A549 (cell line): ENCODE measurements around the gene SMIM21. TPM values are rescaled to one million over a fixed set of nuclear protein-coding genes. Genes with fewer than 3 reads are reported as not detected.

Source experiments
- ATAC-seq, 2 experiments: fragments of 200-7000 bp in 1 of 2; fragments of >200 bp in 1 of 2; cut with Nextera tagmentation in 1 of 2; cut with Tn5 transposase in 1 of 2; 3 replicates each; pipeline versions ENCODE4 v1.8.0 to v1.9.1; 2018 to 2020; ENCODE audit warnings: mild to moderate bottlenecking in 1 of 2, moderate library complexity in 1 of 2
- CTCF ChIA-PET: fragments of 300-600 bp; sonication (Branson Sonifier 250); formaldehyde crosslinking; extraction: SDS; loops from one replicate; lab custom pipeline; 2021; ENCODE audit warnings: antibody characterized with exemption, inconsistent platforms; lab: Yijun Ruan, JAX
- POLR2A ChIA-PET: fragments of 350-600 bp; formaldehyde crosslinking; extraction: SDS; loops from one replicate; lab custom pipeline; 2021; ENCODE audit warnings: antibody characterized with exemption, inconsistent platforms; lab: Yijun Ruan, JAX
- DNase-seq, 2 experiments: peaks; one replicate each; pipeline versions ENCODE4 v3.0.0 to v3.0.0-alpha.2; 2011 to 2016; ENCODE audit warnings: low read depth in 1 of 2, low spot score in 1 of 2
- FAIRE-seq: peaks from 2 replicates; lab custom pipeline; 2011; peaks lifted over from hg19 to GRCh38; lab: Jason Lieb, UNC
- H3K27ac ChIP-seq, 2 experiments: fragments of >200 bp; sonication (Bioruptor Twin); formaldehyde crosslinking; 3 replicates each; pipeline ENCODE4 v1.5.1; 2016 to 2017
- H3K4me1 ChIP-seq: fragments of >200 bp; sonication (Bioruptor Twin); formaldehyde crosslinking; 3 replicates; pipeline ENCODE4 v1.6.1; 2016
- H3K4me2 ChIP-seq: fragments of >200 bp; sonication (Bioruptor Twin); formaldehyde crosslinking; 3 replicates; pipeline ENCODE4 v1.6.1; 2016
- H3K4me3 ChIP-seq: fragments of >200 bp; sonication (Bioruptor Twin); formaldehyde crosslinking; 3 replicates; pipeline ENCODE4 v1.5.1; 2016
- H3K9me3 ChIP-seq: fragments of >200 bp; sonication (Bioruptor Twin); formaldehyde crosslinking; 3 replicates; pipeline ENCODE4 v1.6.1; 2016
- CHD2 ChIP-seq: fragments of 150-350 bp; IDR thresholded peaks from 2 replicates; pipeline ENCODE4 v1.6.1; 2014; ENCODE audit warnings: low read length; ENCODE audit not compliant: partially characterized antibody
- EHF ChIP-seq: fragments of 250-450 bp; sonication (Bioruptor Pico); IDR thresholded peaks from 2 replicates; pipeline ENCODE4 v1.5.0; 2020; ENCODE audit warnings: mild to moderate bottlenecking
- EP300 ChIP-seq, 2 experiments: fragments of >200 bp; sonication (Bioruptor Twin); formaldehyde crosslinking; IDR thresholded peaks; 2 replicates in 1 of 2; 3 replicates in 1 of 2; pipeline ENCODE4 v1.6.1; 2016 to 2017
- ESRRA ChIP-seq: fragments of 150-350 bp; IDR thresholded peaks from 2 replicates; pipeline ENCODE4 v1.6.1; 2014; ENCODE audit warnings: mild to moderate bottlenecking, low read length, borderline replicate concordance
- FOSL2 ChIP-seq, 2 experiments: fragments of 450-650 bp in 1 of 2; fragments of >200 bp in 1 of 2; sonication (Bioruptor Twin) in 1 of 2; formaldehyde crosslinking; IDR thresholded peaks; 2 replicates each; pipeline versions ENCODE4 v1.5.0 to v1.6.1; 2016 to 2020; ENCODE audit warnings: mild to moderate bottlenecking in 1 of 2, moderate library complexity in 1 of 2
- HDAC2 ChIP-seq: fragments of 200-600 bp; sonication (generic); IDR thresholded peaks from 2 replicates; pipeline ENCODE4 v1.6.1; 2016
- HOXB13 ChIP-seq: fragments of 250-450 bp; sonication (Bioruptor Pico); IDR thresholded peaks from 2 replicates; pipeline ENCODE4 v1.5.0; 2020; ENCODE audit warnings: low read depth, mild to moderate bottlenecking, moderate library complexity
- HOXB5 ChIP-seq: fragments of 250-450 bp; sonication (Bioruptor Pico); IDR thresholded peaks from 2 replicates; pipeline ENCODE4 v1.5.0; 2020; ENCODE audit warnings: mild to moderate bottlenecking, moderate library complexity
- JUN ChIP-seq, 2 experiments: fragments of >200 bp; sonication (Bioruptor Twin); formaldehyde crosslinking; IDR thresholded peaks; 2 replicates in 1 of 2; 3 replicates in 1 of 2; pipeline ENCODE4 v1.6.1; 2016 to 2017
- KDM1A ChIP-seq: fragments of 200-600 bp; sonication (generic); IDR thresholded peaks from 2 replicates; pipeline ENCODE4 v1.6.1; 2016; ENCODE audit warnings: low read depth, mild to moderate bottlenecking
- MAFK ChIP-seq: fragments of 450-650 bp; IDR thresholded peaks from 2 replicates; pipeline ENCODE4 v1.6.1; 2014; ENCODE audit not compliant: partially characterized antibody
- MYC ChIP-seq: IDR thresholded peaks from 2 replicates; pipeline ENCODE4 v1.6.1; 2012; ENCODE audit warnings: mild to moderate bottlenecking, inconsistent platforms, low read length, improper control_type of control experiment, borderline replicate concordance
- NPAS2 ChIP-seq: fragments of 250-450 bp; sonication (Bioruptor Pico); IDR thresholded peaks from 2 replicates; pipeline ENCODE4 v1.8.0; 2022; ENCODE audit warnings: mild to moderate bottlenecking, moderate library complexity, borderline replicate concordance
- POLR2A ChIP-seq: IDR thresholded peaks from 2 replicates; pipeline ENCODE4 v1.6.1; 2012; ENCODE audit warnings: mild to moderate bottlenecking, low read length
- POLR2AphosphoS2 ChIP-seq: conservative IDR thresholded peaks from 2 replicates; pipeline ENCODE4 v1.6.1; 2012; ENCODE audit warnings: low read length, improper control_type of control experiment, inconsistent platforms
- RAD21 ChIP-seq, 2 experiments: fragments of >200 bp in 1 of 2; sonication (Bioruptor Twin) in 1 of 2; formaldehyde crosslinking in 1 of 2; IDR thresholded peaks in 1 of 2; conservative IDR thresholded peaks in 1 of 2; 2 replicates in 1 of 2; 3 replicates in 1 of 2; pipeline ENCODE4 v1.6.1; 2012 to 2018; ENCODE audit warnings: inconsistent platforms in 1 of 2
- RARB ChIP-seq: fragments of 250-450 bp; sonication (Bioruptor Pico); IDR thresholded peaks from 2 replicates; pipeline ENCODE4 v1.8.0; 2021; ENCODE audit warnings: mild to moderate bottlenecking, moderate library complexity
- ZFP36 ChIP-seq: fragments of 450-650 bp; IDR thresholded peaks from 2 replicates; pipeline ENCODE4 v1.6.1; 2014; ENCODE audit warnings: borderline replicate concordance; ENCODE audit not compliant: partially characterized antibody
- WGBS: methylation state at CpG from one replicate; pipeline ENCODE4 v1.1.6; 2017; ENCODE audit errors: missing lambda C conversion rate; 5-methylcytosine and 5-hydroxymethylcytosine counted together
- polyA plus RNA-seq, 4 experiments: library from polyadenylated mRNA; depleted of rRNA in 3 of 4; stranded (reverse); fragments of >200 nt; fragmentation: RNase III in 1 of 4; extraction: RNeasy Plus Mini Kit Qiagen cat#74134 plus additional on column Dnase treatment in 1 of 4; gene quantifications; 2 replicates in 3 of 4; 3 replicates in 1 of 4; pipeline ENCODE4 v1.2.3, GENCODE V29; 2011 to 2017
- TF ChIP-seq, protein P1 (sequence below): fragments of 250-450 bp; sonication (Bioruptor Pico); IDR thresholded peaks from 2 replicates; pipeline ENCODE4 v1.5.0; 2020; ENCODE audit warnings: low read depth, mild to moderate bottlenecking, moderate library complexity
- TF ChIP-seq, protein P2 (sequence below): fragments of 450-650 bp; IDR thresholded peaks from 2 replicates; pipeline ENCODE4 v1.6.1; 2014; ENCODE audit warnings: antibody characterized with exemption
- TF ChIP-seq, protein P3 (sequence below): fragments of >200 bp; sonication (Bioruptor Twin); formaldehyde crosslinking; IDR thresholded peaks from 3 replicates; pipeline ENCODE4 v1.5.1; 2016
- TF ChIP-seq, protein P4 (sequence below): fragments of 150-350 bp; IDR thresholded peaks from 2 replicates; pipeline ENCODE4 v1.6.1; 2014; ENCODE audit warnings: low read depth, mild to moderate bottlenecking, low read length

SMIM21 gene
- polyA plus RNA-seq, 2 of the 4 experiments (the other 2 are of a cell fraction) = not detected

DNA sequence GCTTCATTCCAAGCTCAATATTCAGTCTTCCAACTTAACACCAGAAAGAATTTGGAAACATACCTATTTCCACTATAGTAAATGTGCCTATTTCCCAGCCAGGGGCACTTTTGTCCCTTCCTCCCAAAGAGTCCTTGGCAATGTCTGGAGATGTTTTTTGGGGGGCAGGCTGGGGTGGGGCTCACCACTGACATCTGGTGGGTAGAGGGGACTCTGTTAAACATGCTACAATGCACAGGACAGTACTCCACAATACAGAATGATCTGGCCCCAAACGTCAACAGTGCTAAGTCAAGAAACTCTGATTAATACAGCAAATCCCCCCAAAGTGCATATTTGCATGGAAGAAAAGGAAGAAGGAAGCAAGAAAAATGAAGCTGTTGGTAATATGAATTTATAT is 61.7 kb downstream of the SMIM21 start:
- TF ChIP-seq MAFK (no peak), HOXB13 (no peak), ESRRA (no peak), KDM1A (no peak), FOSL2 (IDR thresholded peaks at IDR 0.05) (no peak), FOSL2 (CRISPR knock-in tag; IDR thresholded peaks at IDR 0.05) (no peak), EHF (CRISPR knock-in tag) (no peak), JUN (IDR thresholded peaks at IDR 0.05) (no peak), CHD2 (no peak), HOXB5 (no peak), NPAS2 (CRISPR knock-in tag) (no peak)
- TF ChIP-seq, protein P1, sequence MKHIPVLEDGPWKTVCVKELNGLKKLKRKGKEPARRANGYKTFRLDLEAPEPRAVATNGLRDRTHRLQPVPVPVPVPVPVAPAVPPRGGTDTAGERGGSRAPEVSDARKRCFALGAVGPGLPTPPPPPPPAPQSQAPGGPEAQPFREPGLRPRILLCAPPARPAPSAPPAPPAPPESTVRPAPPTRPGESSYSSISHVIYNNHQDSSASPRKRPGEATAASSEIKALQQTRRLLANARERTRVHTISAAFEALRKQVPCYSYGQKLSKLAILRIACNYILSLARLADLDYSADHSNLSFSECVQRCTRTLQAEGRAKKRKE (CRISPR knock-in tag) = no peak
- no peaks in the 10 kb centered on the region for H3K9me3 ChIP-seq
- H3K4me2 ChIP-seq = no peak overlapping the region
- CTCF ChIA-PET = no interaction called here
- no peaks in the 10 kb centered on the region for H3K4me1 ChIP-seq
- WGBS = 69% methylated on average over 1 of the region's 1 CpG
- ATAC-seq (no peak), FAIRE-seq (no peak), DNase-seq (no peak)
- no peak overlapping the region for H3K27ac ChIP-seq
- no peak overlapping the region for H3K4me3 ChIP-seq
- POLR2A ChIA-PET = no interaction called here

DNA sequence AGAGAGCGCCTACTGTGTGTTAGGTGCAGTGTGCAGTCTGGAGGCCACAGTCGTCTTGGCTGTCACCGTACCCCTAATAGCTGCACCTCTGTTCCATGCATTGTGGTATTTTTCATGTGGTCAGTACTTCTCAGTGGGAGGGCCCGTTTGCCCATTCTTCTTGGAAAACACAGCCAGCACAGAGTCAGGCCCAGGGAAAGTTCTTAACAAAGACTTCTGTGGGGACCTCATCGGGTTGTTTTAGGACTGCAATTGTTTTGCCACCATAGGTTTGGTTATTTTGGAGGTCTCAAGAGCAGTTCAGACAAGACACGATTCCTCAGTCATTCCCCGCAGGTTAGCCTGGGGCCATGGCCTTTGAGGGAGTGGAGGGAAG is 62.3 kb downstream of the SMIM21 start:
- FAIRE-seq (no peak), DNase-seq (no peak), ATAC-seq (no peak)
- CTCF ChIA-PET = no interaction called here
- Histone ChIP-seq H3K4me1 (no peaks in the 10 kb centered on the region), H3K9me3 (no peaks in the 10 kb centered on the region), H3K27ac (no peak overlapping the region), H3K4me2 (no peak overlapping the region), H3K4me3 (no peak overlapping the region)
- 73% methylated on average over 7 of the region's 7 CpGs for WGBS
- POLR2A ChIA-PET = no interaction called here
- no peak for TF ChIP-seq EP300 (IDR thresholded peaks at IDR 0.05)
- TF ChIP-seq ZFP36 = no peak
- no peak for TF ChIP-seq POLR2AphosphoS2
- TF ChIP-seq MYC = no peak
- TF ChIP-seq, protein P2, sequence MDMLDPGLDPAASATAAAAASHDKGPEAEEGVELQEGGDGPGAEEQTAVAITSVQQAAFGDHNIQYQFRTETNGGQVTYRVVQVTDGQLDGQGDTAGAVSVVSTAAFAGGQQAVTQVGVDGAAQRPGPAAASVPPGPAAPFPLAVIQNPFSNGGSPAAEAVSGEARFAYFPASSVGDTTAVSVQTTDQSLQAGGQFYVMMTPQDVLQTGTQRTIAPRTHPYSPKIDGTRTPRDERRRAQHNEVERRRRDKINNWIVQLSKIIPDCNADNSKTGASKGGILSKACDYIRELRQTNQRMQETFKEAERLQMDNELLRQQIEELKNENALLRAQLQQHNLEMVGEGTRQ = no peak
- TF ChIP-seq, protein P3, sequence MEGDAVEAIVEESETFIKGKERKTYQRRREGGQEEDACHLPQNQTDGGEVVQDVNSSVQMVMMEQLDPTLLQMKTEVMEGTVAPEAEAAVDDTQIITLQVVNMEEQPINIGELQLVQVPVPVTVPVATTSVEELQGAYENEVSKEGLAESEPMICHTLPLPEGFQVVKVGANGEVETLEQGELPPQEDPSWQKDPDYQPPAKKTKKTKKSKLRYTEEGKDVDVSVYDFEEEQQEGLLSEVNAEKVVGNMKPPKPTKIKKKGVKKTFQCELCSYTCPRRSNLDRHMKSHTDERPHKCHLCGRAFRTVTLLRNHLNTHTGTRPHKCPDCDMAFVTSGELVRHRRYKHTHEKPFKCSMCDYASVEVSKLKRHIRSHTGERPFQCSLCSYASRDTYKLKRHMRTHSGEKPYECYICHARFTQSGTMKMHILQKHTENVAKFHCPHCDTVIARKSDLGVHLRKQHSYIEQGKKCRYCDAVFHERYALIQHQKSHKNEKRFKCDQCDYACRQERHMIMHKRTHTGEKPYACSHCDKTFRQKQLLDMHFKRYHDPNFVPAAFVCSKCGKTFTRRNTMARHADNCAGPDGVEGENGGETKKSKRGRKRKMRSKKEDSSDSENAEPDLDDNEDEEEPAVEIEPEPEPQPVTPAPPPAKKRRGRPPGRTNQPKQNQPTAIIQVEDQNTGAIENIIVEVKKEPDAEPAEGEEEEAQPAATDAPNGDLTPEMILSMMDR = no peak

DNA sequence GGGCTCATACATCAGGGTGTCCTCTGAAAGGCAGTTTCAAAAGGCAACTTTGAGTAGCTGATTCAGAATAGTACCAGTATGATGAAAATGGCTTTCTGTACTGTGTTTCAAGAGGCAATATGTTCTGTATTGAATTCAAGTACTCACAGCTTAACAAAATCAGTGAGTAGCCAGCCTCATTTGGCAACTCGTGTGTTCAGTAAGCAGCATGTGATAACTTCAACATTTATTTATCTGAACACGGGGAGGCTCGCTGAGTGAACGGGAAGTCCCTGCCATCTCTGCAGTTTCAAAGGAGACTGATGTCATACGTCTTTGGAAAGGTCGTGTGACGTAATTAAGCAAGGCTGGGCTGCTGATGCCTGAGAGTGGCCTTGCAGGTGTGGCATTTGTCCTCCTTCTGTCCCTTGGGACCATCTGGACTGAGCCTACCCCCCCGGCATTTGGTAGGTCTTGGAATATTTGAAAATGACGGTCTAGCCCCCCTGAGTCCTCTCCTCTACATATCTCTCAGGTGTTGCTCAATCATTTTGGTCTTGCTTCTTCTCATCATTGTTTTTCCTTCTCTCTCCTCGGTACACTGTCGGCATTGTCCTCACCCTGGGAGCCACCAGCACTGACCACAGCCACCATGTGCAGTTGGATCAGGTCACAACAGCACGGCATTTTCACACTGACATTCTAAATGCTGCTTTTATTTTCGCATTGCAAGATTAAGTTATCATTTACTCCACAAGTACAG is 62.8 kb downstream of the SMIM21 start:
- no peak for FAIRE-seq
- CTCF ChIA-PET = no interaction called here
- no peak for TF ChIP-seq MAFK
- no peak for TF ChIP-seq HDAC2
- TF ChIP-seq MYC = no peak
- TF ChIP-seq, protein P4, sequence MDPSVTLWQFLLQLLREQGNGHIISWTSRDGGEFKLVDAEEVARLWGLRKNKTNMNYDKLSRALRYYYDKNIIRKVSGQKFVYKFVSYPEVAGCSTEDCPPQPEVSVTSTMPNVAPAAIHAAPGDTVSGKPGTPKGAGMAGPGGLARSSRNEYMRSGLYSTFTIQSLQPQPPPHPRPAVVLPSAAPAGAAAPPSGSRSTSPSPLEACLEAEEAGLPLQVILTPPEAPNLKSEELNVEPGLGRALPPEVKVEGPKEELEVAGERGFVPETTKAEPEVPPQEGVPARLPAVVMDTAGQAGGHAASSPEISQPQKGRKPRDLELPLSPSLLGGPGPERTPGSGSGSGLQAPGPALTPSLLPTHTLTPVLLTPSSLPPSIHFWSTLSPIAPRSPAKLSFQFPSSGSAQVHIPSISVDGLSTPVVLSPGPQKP = no peak
- TF ChIP-seq POLR2A = no peak
- no peak for TF ChIP-seq RARB
- no peak for TF ChIP-seq RAD21 (conservative IDR thresholded peaks at IDR 0.05 in 1 of 2, IDR thresholded peaks at IDR 0.05 in 1 of 2)
- TF ChIP-seq, all 56 proteins: peak for 0
- Histone ChIP-seq H3K4me1 (no peaks in the 10 kb centered on the region), H3K9me3 (no peaks in the 10 kb centered on the region), H3K4me2 (no peak overlapping the region), H3K27ac (no peak overlapping the region), H3K4me3 (no peak overlapping the region)
- DNase-seq (peak in 1 of 2 experiments; percentile 1), ATAC-seq (no peak)
- POLR2A ChIA-PET = no interaction called here
- WGBS = 61% methylated on average over 13 of the region's 13 CpGs
